Gastrocnemius medialis (tissue), 4 donors: Measurements from ENCODE around the gene SHANK3.

Experiments used
- CTCF ChIP-seq, 5 experiments: fragments of 450-650 bp in 3 of 5; fragments of 200-600 bp in 2 of 5; sonication (generic) in 2 of 5; IDR thresholded peaks in 4 of 5; conservative IDR thresholded peaks in 1 of 5; 1 replicate in 4 of 5; 2 replicates in 1 of 5; pipeline ENCODE4 v1.5.1; 2016 to 2019; ENCODE audit warnings: antibody characterized with exemption in 5 of 5, mild to moderate bottlenecking in 3 of 5, moderate library complexity in 3 of 5
- POLR2A ChIP-seq, 2 donors: fragments of 450-650 bp; IDR thresholded peaks; one replicate each; pipeline ENCODE4 v1.6.1; 2017; ENCODE audit warnings: antibody characterized with exemption in 2 of 2, mild to moderate bottlenecking in 2 of 2, moderate library complexity in 2 of 2

DNA sequence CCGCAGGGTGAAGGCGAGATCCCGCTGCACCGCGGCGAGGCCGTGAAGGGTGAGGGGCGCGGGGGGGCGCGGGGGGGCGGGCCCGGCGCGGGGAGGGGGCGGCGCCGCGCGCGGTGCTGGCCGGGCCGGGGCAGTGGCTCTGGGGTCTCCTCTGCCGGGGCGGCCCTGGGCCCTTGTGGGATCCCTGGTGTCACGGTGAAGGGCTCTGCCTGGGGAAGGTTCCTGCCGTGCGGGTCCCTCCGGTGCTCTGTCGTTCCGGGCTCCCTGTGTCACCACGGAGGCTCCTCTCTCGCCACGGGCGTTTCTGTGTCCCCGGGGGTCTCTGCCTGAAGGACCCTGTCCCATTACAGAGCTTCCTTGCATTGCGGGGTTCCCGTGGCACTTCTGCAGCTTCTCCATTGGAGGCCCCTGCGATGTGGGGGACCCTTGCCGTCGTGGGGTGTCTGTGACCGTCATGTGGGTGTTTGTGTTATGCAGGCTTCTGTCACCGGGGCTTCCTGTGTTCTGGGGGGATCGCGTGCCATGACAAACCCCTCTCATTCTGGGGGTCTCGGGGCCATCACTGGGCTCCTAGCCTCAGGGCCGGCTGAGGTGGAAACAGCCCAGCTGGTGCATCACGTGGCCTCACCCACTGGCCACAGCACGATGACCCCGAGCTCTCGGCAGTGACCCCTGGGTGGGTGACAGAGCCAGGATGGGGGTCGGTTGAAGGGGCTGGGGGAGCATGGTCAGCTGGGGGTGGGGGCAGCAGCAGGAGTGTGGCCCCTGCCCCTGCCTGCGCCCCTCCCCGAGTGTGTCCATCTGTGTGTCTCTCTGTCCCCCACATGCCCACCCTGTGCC, 25.3 kb downstream of the SHANK3 start:
- TF ChIP-seq CTCF (IDR thresholded peaks at IDR 0.05 in 4 of 5, conservative IDR thresholded peaks at IDR 0.05 in 1 of 5) = no peak
- TF ChIP-seq POLR2A (IDR thresholded peaks at IDR 0.05) = no peak
